GM18519 (cell line): Measurements from ENCODE around the gene DCST1.

ENCODE experiments used
- ATAC-seq: cut with Tn5 transposase; IDR thresholded peaks from one replicate; pipeline ENCODE4 v1.9.1; 2021; ENCODE audit warnings: mild to moderate bottlenecking, moderate library complexity; ENCODE audit not compliant: unreplicated experiment, low FRiP score

DCST1 gene

DNA sequence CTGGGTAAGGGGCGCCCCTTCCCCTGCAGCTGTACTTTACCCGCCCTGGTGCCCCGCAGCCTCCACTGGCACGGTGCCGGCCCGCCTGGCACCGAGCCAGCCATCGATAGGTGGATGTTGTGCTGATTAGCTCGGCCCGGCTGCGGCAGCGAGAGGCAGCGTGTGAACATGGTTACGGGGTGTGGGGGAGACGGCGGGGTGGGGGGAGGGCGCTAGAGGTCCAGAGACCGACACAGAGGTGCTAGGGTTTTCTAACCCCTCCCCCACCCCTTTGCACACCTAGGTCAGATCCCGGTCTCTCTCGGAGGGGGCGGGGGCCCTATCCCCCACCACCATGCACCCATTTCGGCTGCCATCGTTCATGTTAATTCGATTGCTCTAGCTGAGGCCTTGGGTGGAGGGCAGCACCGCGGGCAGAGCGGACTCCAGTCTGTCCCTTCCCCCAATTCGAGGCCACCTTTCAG, 36.6 kb downstream of the DCST1 start:
- no peak for ATAC-seq

DNA sequence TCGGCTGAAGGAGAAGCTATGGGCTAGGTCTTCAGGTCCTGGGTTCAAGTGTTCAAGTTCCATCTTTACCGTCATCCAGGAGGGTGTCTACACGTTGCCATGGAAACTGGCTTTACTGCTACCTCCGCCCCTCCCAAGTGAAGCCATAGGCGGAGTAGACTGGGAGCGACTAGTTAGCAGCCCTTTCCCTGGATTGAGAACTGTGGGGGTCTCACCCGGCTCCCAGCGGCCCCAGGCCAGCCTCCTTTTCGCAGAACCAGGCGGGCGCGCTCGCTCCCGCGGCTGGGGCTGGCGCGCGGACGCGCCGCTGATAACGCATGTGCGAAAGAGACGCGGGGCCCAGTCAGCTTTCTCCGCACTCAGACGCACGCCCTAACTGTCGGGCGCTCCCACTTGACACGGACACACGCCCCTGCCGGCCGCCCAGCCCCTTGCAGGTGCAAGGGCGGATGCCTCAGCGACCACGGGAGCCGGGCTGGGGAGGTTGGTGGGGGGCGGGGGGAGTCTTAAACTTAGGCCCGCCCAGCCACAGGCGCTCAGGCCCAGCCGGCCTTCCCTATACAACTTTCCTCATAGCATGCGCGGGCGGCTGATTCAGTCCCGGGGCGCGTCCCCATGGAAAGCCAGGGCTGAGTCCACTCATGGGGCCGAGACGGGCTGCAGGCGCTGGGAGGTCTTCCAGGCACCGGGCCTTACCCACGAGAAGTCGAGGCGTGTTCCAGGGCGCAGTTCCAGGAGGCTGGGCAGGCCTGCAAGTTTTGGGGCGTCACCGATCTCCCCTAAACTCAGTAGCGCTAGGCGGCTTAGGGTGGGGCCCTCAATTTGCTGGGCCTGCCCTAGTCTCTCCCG, 37.3 kb downstream of the DCST1 start:
- no peak for ATAC-seq

DNA sequence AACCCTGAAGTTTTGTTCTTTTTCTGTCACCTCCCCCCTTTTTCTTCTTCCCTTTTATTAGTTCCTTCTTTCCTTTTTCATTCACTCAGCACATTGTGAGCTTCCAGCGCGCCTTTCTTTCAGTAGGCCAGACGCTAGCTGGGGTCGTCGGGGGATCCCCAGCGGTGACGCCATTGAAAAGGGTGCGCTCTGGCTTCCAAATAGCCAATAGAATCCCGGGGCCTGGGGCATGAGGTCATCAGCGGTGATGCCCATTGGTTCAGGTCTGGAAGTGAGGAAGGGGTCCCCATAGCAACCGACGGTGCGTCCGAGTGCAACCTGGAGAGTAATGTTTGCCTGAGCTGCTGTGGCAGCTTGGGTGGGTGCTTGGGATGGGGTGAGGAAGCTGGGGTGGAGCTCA, 38.1 kb downstream of the DCST1 start:
- no peak for ATAC-seq

DNA sequence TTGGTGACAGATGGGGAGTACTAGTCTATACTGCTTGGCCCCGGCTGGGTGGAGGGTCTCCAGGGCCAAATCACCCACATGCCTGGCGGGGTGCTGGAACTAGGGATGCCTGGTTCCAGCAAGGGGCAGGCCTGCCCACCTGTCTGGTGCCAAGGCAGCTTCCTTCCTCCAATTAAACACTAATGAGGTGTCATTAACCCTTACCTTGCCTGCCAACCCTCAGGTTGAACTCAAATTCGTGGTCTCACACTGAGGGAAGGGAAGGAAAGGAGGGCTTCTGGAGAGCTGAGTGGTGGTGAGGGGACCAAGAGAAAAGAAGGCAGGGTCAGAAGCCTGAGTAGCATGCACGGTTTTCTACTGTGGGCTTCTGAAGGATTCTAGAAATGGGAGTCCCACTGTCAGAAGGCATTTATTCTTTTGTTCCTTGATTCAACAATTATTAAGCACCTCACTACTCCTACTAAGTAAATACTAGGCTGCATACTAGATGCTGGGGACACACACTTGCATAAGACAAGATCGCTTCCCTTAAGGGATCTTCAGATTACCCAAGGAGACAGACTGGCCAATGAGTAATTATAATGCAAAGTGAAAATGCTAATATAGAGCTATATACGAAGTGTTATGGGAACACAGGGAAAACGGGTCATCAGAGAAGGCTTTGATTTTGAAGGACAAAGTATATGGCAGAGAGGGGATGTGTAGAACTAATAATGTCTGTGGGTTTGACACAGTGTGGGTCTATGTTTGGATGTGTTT, 39.1 kb downstream of the DCST1 start:
- ATAC-seq = no peak

DNA sequence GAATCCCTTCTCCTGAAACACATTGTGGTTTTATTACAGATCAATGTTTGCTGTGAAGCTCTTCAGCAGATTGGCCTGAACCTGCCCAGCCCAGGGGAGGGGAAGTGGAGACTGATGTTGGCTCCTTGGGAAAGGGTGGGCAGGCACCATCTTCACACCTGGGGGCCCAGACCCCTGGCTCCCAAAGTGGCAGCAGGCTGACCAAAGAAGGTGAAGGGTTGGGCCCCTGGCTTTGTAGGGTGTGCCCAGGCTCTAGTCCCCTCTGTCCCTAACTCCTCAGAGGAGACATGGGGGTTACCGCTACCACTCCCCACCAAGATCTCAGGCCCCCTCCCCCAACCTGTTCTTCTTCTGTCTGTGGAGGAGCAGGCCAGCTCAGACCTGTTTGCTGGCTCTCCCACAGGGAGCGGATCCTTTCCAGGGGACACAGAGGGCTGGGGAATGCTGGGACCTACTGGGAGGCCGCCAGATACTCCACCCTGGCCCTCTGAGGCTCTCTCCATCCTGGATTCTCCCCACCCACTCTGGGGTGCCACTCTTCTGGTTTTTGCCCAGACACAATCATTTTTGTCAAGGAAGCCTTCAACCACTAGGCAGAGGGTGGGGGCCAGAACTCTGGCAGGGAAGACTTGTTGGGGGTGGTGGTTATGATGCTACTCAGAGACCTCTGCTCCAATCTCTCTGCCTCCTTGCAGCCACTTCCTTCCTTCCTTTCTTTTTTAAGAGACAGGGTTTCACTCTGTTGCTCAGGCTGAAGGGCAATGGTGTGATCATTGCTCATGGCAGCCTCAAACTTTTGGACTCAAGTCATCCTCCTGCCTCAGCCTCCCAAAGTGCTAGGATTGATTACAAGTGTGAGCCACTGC, 40.0 kb downstream of the DCST1 start:
- no peak for ATAC-seq

DNA sequence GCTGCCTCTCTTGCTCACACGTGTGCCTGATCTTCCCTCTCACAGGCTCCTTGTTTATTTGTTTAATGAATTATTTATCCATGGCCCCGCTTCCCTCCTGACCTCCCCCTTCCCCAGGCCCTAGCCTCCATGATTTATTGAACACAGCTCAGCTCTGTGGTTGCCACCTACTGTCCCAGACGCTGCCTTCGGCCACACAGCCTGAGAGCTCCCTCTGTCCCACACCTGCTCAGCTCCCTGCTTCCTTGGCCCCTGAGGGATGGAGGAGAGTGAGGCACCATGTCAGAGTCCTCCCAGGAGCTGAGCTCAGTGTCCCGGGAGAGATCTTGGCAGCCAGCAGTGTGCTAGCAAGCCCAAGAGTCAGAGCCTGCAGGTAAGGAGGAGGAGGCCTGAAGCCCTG, 41.9 kb downstream of the DCST1 start:
- no peak for ATAC-seq

DNA sequence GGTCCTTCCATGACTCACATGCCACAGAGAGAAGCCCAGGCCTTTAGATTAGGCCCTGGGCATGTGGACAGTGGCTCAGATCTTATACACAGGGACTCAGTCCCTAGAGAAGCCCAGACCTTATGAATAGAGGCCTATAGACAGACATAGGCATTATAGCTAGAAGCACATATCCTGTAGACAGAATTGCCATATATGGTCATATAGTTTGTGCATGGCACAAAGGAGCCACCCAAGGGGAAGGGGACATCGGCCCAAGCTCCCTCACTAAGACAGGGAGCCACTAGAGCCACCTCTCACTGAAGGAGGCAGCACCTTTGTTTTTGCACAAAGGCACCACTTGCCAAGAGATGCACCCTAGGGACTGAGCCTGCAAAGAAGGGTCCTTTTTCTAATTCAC, 42.7 kb downstream of the DCST1 start:
- no peak for ATAC-seq

DNA sequence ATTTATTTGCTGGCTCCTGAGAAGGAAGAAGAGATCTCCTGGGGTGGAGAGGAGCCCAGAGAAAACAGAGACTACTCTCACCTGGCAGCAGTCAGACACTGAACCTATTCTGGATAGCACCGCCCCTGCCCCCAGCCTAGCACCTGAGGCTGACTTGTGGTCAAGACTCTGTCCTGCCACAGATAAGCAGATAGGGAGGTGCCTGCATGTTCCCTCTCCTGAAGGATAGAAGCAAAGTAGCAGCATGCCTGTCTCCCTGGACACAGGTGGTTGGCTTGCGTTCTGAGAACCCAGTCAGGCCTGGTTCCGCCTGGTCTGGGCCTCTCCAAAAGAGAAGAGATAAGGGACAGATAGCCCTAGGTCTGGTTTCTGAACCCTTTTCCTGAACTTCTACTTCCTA, 43.7 kb downstream of the DCST1 start:
- no peak for ATAC-seq

DNA sequence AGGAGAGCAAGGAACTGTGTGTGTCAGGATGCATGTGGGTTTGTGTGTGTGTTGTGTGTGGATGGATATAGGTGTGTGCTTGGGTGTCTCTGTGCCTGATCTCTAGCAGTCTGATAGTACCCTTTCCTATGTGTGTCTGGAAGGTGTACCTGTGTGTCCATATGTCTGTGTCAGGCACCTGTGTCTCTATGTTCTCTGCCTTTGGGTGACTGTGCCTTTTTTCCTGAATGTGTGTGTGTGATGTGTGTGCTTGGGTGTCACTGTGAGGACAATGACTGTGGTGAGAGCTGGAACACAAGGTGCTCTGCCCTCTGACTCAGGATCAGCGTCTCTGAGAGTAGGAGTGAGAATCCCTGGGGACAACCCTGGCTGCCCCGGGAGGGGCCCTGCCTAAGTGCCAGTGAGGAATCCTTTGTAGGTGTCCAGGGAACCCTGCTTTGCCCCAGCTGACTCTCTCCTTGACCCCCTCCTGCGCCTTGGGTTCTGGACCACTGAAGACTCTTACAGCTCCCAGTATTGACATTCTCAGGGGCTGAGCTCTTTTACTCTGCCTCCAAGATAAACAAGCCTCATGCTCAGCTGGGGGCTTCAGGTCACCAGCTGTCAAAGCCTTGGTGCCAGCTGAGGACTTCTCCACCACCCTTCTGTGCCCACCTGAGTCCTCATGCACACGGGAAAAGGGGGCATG, 44.3 kb downstream of the DCST1 start:
- no peak for ATAC-seq

DNA sequence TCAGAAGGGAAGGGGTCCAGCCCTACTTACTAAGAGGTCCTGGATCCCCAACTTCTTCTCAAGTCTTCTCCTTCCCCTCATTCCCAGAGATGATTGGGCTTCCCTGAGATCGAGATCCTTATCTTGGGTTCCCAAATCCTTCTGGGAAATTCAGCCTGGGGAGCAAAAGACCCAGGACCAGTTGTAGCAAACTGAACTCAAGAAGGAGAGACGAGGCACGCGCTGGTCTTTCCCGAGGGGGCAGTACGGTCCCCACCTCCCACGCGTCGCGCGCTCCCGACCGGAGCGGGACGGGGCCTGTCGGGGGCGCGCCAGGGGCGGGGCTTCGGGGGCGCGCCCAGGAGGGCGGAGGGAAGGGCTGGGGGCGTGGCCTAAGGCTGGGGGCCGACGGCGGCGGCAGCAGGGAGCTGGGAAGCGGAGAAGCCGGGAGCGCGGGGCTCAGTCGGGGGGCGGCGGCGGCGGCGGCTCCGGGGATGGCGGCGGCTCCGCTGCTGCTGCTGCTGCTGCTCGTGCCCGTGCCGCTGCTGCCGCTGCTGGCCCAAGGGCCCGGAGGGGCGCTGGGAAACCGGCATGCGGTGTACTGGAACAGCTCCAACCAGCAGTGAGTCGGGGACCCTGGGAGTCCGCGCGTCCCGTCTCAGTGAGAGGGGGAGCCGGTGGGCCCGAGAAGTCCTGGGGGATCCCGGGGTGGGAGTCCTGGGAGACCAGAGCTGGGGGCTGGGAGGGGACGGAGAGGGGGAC, 45.0 kb downstream of the DCST1 start, which contains the start of gene EFNA3:
EFNA3 (plus strand) TSS at position 369 of the 741 bp plus-strand sequence; CDS start at position 474, 105 bp downstream.
- no peak for ATAC-seq

DNA sequence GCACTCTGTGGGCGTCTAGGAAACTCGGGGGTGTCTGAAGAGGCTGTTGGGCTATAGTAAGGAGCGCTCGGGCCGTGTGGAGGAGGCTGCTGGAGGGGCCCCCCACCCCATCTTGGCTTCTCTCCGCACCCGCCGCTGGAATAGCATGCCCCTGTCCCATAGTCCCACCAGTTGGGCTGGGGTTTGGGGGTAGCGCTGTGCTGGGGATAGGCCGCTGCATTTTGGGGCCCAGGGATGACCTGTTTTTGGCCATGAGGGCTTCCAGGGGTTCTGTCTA, 45.5 kb downstream of the DCST1 start:
- no peak for ATAC-seq

DNA sequence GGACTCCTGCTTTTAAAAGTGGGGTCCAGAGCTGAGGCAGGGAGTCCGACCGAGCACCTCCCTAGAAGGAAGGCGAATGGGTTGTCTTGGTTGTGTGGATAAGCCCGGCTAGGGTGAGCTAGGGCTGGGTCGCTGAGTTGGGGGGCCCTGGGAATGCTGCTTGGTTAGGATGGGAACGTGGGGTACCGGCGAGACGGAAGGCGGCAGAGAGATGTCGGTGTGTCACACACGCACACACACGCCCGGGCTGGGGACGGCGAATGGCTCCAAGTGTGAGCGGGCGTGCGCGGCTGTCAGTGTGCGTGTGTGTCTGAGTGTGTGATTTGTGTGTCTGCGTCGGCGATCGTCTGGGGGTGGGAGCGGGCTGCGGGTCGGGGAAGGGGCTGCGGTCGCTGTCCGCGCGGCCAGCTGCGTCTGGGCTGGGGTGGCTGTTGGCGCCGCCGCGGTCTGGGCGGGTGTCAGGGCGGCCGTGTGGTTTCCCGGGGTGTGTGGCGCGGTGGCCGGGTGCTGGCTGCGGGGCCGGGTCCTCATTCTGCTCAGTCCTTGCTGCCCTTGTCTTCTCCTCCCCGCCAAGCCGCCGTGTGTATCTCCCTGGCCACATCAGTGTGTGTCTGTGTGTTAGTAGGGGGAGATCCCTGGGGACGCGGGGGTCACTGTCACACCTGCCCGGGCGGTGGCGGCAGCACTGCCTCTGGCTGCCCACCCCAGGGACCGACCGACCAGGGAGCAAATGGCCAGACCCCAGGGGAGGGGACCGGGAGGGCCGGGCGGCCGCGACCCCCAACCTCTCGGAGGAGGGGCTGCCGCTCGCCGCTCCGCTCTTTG, 46.1 kb downstream of the DCST1 start:
- no peak for ATAC-seq

DNA sequence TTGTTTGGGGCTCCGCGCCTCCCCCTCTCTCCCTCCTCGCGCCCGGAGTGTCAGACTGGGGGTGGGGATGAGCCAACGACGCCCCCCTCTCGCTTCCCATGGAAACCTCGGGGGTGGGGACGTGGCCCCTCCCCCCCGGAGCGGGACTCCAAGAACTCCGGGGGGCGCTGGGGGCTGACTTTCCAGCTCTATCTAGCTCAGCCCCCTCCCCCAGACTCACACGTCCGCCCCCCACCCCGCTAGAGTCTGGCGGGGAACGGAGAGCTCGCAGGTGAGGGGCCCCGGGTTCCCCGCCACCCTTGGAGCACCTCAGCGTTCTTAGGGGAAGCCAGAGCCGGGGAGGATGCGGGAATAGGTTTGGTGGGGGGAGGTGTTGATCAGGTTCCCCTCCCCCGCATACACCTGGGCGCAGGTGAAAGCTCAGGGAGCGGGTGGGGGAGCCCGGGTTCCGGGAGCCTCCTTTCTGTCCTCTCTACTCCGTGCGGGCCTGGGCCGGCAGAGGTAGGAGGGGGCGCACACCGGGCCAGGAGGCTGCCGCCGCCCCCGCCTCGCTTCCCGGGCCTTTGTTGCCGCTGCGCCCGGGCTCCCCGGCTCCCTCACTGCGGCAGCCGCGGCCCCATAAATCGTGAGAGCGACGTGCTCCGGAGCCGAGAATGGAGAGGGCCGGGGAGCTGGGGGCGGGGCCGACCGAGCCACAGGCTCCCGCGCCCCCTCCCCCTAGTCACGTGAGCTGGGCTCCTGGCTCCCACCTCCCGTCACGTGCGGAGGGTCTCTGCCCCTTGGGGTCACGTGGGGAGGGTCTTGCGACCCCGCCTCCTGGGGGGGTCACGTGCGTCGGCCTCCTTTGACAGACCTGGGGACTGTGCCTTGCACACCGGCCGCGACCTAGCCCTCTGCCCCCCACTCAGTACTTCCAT, 46.9 kb downstream of the DCST1 start:
- ATAC-seq = no peak

DNA sequence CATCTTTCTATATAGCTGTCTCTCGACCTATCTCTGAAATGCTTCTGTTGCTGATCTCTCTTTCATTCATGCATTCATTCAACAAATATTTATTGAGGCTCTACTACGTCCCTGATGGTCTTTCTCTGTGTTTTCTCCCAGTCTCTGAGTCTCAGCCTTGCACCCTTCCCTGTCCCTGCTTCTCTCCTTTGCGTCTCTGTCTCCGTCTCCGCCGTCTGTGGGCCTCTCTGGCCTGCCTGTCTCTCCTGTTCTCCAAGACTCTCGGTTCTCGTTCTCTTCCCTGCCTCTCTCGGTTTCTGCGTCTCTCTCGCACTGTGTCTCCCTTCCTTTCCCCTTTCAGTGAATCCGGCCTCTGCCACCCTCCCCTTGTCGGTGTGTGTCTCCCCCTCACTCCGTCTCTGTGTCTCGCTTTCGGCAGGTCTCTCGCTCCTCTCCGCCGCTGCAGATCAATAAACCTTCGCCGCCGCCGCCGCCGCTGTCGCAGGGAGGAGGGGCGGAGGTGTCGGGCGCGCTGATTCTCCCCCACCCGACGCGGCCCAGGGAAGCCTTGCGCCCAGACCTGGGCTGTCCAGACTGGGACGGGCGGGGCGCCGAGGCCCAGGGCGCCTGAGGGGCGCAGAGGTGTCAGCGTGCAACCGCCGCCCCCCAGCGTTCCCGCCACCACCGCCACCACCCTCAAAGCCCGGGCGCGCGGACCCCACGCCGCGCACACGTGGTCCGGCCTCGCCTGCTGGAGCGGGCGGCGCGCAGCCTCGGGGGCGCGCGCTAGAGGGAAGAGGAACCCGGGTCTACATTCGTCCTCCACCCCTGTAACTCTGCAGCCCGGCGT, 48.1 kb downstream of the DCST1 start:
- ATAC-seq = no peak

DNA sequence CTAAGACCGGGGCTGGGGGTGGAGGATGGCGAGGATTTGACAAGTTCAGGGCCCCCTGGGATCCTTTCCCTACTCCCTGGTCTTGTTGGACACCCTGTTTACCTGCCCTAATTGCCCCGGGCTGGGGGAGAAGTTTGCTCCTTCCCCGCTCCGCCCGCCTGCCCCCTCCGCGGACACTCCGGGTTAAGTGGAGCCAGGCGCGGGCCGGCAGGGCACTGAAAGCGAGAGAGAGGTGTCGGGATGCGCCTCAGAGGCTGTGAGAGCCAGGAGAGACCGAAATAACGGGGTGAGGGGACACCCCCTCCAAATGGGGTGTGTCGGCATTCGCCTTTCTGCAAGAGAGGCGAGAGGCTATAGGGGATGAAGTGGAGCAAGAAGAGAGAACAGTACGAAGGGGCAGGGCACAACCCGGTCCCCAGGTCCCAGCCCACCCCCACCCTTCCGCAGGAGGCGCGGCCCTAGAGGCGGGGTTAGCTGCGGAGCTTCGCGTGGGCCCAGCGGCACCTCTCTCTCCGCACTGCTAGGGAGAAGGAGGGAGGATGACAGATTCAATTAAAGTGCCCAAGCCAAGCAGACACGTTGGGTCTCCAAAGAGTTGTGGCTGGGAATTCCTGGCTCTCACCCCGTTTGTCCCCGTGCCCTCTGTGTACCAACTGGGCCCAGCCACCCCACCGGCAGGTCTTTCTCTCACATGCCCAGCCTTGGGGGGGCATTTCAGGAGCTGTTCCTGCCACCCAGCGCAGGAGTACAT, 48.9 kb downstream of the DCST1 start:
- no peak for ATAC-seq

DNA sequence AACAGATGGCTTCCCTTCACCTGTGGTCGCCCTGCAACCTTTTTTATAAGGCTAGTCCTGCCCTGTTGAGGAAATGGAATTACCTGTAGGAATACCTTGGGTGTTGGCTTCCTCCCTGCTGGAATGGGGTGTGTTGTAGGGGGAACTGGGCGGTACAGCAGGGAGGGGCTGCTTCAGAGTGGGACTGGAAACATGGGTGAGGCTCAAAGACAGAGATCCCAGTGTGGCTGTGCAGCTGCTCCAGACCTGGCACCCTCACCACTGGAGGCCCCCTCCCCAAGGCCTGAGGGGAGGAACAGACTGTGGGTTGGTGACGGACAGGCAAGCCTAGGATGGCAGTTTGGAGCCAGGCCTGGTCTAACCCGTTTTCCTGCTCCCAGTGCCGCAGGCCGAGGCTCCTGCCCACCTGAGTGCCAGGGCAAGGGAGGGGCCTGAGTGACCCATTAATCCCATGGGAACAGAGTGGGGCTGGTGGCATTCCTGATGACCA, 49.5 kb downstream of the DCST1 start:
- ATAC-seq = no peak
